CD8-positive, alpha-beta memory T cell (primary cell): ENCODE results near the gene CUL7. TPM values are rescaled to one million over a fixed set of nuclear protein-coding genes. Genes with fewer than 3 reads are reported as not detected.

Experiments used
- CTCF ChIA-PET: fragments of 350-600 bp; sonication (Branson Sonifier 250); formaldehyde crosslinking; loops from one replicate; lab custom pipeline; 2021; ENCODE audit warnings: antibody characterized with exemption; lab: Charles Lee
- POLR2A ChIA-PET: fragments of 350-600 bp; sonication (Branson Sonifier 250); formaldehyde crosslinking; loops from one replicate; lab custom pipeline; 2021; ENCODE audit warnings: antibody characterized with exemption; lab: Charles Lee
- DNase-seq, 5 donors: peaks; one replicate each; pipeline versions ENCODE4 v3.0.0 to v3.0.0-alpha.2; 2020 to 2022; ENCODE audit warnings: mixed read lengths in 1 of 5
- H3K27ac ChIP-seq: one replicate; pipeline ENCODE4 v1.7.0; 2013; ENCODE audit warnings: low read depth, mild to moderate bottlenecking, low read length, moderate library complexity
- H3K27me3 ChIP-seq: 2 replicates; pipeline ENCODE4 v1.7.0; 2013; ENCODE audit warnings: low read length, mild to moderate bottlenecking; ENCODE audit not compliant: insufficient read depth, poor library complexity, severe bottlenecking
- H3K36me3 ChIP-seq: 2 replicates; pipeline ENCODE4 v1.7.0; 2013; ENCODE audit warnings: mild to moderate bottlenecking, low read length, moderate library complexity; ENCODE audit not compliant: insufficient read depth
- H3K4me1 ChIP-seq: 2 replicates; pipeline ENCODE4 v1.7.0; 2013; ENCODE audit warnings: mild to moderate bottlenecking, low read length, moderate library complexity; ENCODE audit not compliant: insufficient read depth
- H3K4me3 ChIP-seq: 2 replicates; pipeline ENCODE4 v1.7.0; 2013; ENCODE audit warnings: mild to moderate bottlenecking, low read length
- H3K9me3 ChIP-seq: 2 replicates; pipeline ENCODE4 v1.7.0; 2013; ENCODE audit warnings: mild to moderate bottlenecking, low read length
- H3K27ac Mint-ChIP-seq, 8 donors: one replicate each; pipeline ENCODE4 v1.8.0; 2020 to 2021; ENCODE audit warnings: mixed read lengths in 8 of 8, mild to moderate bottlenecking in 6 of 8, inconsistent platforms in 3 of 8, moderate library complexity in 3 of 8
- H3K27me3 Mint-ChIP-seq, 2 donors: one replicate each; pipeline ENCODE4 v1.8.0; 2020 to 2021; ENCODE audit warnings: mixed read lengths in 2 of 2, mild to moderate bottlenecking in 1 of 2, moderate library complexity in 1 of 2
- H3K36me3 Mint-ChIP-seq, 3 donors: one replicate each; pipeline ENCODE4 v1.8.0; 2020 to 2021; ENCODE audit warnings: mixed read lengths in 3 of 3, inconsistent platforms in 1 of 3, mild to moderate bottlenecking in 1 of 3
- H3K4me1 Mint-ChIP-seq, 3 donors: one replicate each; pipeline ENCODE4 v1.8.0; 2020 to 2021; ENCODE audit warnings: mixed read lengths in 3 of 3, inconsistent platforms in 1 of 3, mild to moderate bottlenecking in 1 of 3
- H3K4me3 Mint-ChIP-seq, 7 donors: one replicate each; pipeline ENCODE4 v1.8.0; 2020 to 2021; ENCODE audit warnings: mixed read lengths in 7 of 7, mild to moderate bottlenecking in 6 of 7, moderate library complexity in 4 of 7, inconsistent platforms in 2 of 7
- H3K9me3 Mint-ChIP-seq, 5 donors: one replicate each; pipeline ENCODE4 v1.8.0; 2020 to 2022; ENCODE audit warnings: mixed read lengths in 5 of 5, mild to moderate bottlenecking in 3 of 5, moderate library complexity in 2 of 5, inconsistent platforms in 1 of 5
- polyA plus RNA-seq: library from polyadenylated mRNA; unstranded; fragments of 300-500 nt; fragmentation: Illumina TruSeq; gene quantifications from one replicate; pipeline ENCODE4 v1.2.3, GENCODE V29; 2021
- total RNA-seq, 2 experiments: library from RNA; stranded (reverse); gene quantifications; one replicate each; pipeline ENCODE4 v1.2.3, GENCODE V29; 2021

The CUL7 gene
- total and polyA plus RNA-seq, 3 experiments from 2014 or later, result 2.1 to 12.1 (median 11.7) TPM

DNA sequence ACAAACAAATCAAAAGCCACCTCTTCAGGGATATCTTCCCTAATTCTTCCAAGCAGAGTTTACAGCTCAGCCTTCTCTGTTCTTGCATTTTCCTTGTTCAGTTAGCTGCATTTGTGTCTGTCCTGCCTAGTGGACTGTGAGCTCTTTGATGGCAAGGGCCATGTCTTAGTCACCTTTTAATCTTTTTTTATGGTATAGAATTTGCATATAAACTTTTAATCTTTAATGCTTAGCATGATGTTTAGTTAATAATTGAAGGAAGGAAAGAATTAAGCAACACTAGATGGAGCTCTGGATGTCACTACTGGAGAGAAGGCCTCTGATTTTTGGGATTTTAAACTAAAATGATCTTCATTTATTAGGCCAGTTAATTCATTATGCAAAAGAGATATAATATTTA is 57.1 kb downstream of the CUL7 start:
- no peaks in the 10 kb centered on the region for H3K27me3 Mint-ChIP-seq
- H3K4me1 Mint-ChIP-seq, result peaks cover 10 to 22% (median 12%) of the 10 kb centered on the region in 3 donors
- H3K9me3 Mint-ChIP-seq, result no peaks in the 10 kb centered on the region
- ChIA-PET CTCF (interaction anchor here (1.2 to 1.9 kb wide), 2 partner anchors 17 to 147 kb away, joined by 3 to 5 read pairs; partner anchors contain the start of gene PEX6), POLR2A (no interaction called here)
- Histone ChIP-seq H3K27ac (no peak overlapping the region), H3K4me3 (no peak overlapping the region), H3K9me3 (no peaks in the 10 kb centered on the region), H3K27me3 (no peaks in the 10 kb centered on the region), H3K36me3 (peaks cover 3% of the 10 kb centered on the region), H3K4me1 (no peaks in the 10 kb centered on the region)
- H3K4me3 Mint-ChIP-seq, result no peak overlapping the region
- no peak for DNase-seq
- peak overlapping the region in 4 of 8 donors; percentile 1 to 45 (median 38) for H3K27ac Mint-ChIP-seq
- peaks cover 0 to 23% (median 2%) of the 10 kb centered on the region in 3 donors for H3K36me3 Mint-ChIP-seq

DNA sequence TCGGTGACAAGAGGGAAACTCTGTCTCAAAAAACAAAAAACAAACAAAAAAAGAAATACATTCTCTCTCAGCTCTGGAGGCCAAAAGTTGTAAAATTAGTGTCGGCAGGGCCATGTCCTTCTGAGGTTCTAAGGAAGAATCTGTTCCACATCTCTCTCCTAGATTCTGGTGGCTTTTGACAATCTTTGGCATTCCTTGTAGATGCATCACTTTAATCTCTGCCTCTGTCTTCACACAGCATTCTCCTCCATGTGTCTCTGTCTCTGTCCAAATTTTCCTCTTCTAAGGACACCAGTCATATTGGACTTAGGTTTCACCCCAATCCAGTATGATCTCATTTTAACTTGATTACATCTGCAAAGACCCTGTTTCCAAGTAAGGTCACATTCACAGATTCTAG is 60.2 kb downstream of the CUL7 start:
- H3K27ac Mint-ChIP-seq, result peak overlapping the region in 3 of 8 donors; percentile 2 to 71 (median 56)
- ChIA-PET CTCF (no interaction called here), POLR2A (no interaction called here)
- peaks cover 0 to 1% of the 10 kb centered on the region in 2 donors for H3K27me3 Mint-ChIP-seq
- Histone ChIP-seq H3K4me3 (no peak overlapping the region), H3K27me3 (no peaks in the 10 kb centered on the region), H3K4me1 (no peaks in the 10 kb centered on the region), H3K36me3 (peaks cover 10% of the 10 kb centered on the region), H3K9me3 (no peaks in the 10 kb centered on the region), H3K27ac (no peak overlapping the region)
- no peak for DNase-seq
- no peak overlapping the region for H3K4me3 Mint-ChIP-seq
- peaks cover 0 to 45% (median 2%) of the 10 kb centered on the region in 3 donors for H3K36me3 Mint-ChIP-seq
- no peaks in the 10 kb centered on the region for H3K9me3 Mint-ChIP-seq
- H3K4me1 Mint-ChIP-seq, result peaks cover 19 to 42% (median 19%) of the 10 kb centered on the region in 3 donors

- Histone ChIP-seq H3K27me3 (no peaks in the 10 kb centered on the region), H3K36me3 (peaks cover 15% of the 10 kb centered on the region), H3K4me1 (peaks cover 31% of the 10 kb centered on the region), H3K9me3 (no peaks in the 10 kb centered on the region), H3K4me3 (no peak overlapping the region), H3K27ac (no peak overlapping the region)
- peaks cover 0 to 2% of the 10 kb centered on the region in 2 donors for H3K27me3 Mint-ChIP-seq
- peak overlapping the region in 1 of 8 donors; percentile 34 for H3K27ac Mint-ChIP-seq
- CTCF ChIA-PET, result no interaction called here
- H3K9me3 Mint-ChIP-seq, result no peaks in the 10 kb centered on the region
- POLR2A ChIA-PET, result no interaction called here
- peaks cover 0 to 55% (median 2%) of the 10 kb centered on the region in 3 donors for H3K36me3 Mint-ChIP-seq
- DNase-seq, result no peak
- H3K4me3 Mint-ChIP-seq, result no peak overlapping the region
- peaks cover 47 to 69% (median 49%) of the 10 kb centered on the region in 3 donors for H3K4me1 Mint-ChIP-seq
Measured at GRCh38 chr6:42989923-42990322, 63.7 kb downstream of the CUL7 start.

DNA sequence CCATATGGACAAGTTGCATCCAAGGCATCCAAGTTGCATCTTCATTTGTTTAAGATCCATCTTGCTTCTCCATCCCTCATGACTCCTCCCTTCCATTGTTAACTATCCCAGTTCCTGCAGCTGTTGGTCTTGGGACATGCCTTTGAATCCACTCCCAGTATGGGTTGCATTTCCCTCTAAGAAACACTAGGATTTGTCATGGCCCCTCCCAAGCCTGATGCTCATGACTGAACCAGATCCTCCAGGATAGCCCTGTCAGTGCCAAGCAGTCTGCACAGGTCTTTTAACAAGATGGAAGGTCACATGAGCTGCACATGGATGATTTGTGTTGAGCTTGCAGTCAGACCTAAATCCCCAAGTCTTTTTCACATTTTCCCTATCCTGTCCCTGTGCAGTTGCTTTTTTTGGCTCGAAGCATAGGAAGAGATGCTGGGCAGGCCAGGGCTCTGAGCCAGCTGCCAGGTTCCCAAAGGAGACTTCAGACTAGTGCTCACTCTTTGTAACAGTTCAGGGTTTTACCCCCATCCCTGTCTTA is 65.1 kb downstream of the CUL7 start:
- no peaks in the 10 kb centered on the region for H3K27me3 ChIP-seq
- CTCF ChIA-PET, result interaction anchor here (1.1 kb wide), 1 partner anchor 22 kb away, joined by 3 read pairs; no protein-coding TSS in a partner anchor
- no peak for DNase-seq
- H3K36me3 Mint-ChIP-seq, result peaks cover 0 to 51% (median 2%) of the 10 kb centered on the region in 3 donors
- peaks cover 0 to 2% of the 10 kb centered on the region in 2 donors for H3K27me3 Mint-ChIP-seq
- peak overlapping the region in 2 of 7 donors; percentile 13 to 34 for H3K4me3 Mint-ChIP-seq
- no peak overlapping the region for H3K27ac ChIP-seq
- H3K4me1 Mint-ChIP-seq, result peaks cover 51 to 74% (median 55%) of the 10 kb centered on the region in 3 donors
- H3K36me3 ChIP-seq, result peaks cover 15% of the 10 kb centered on the region
- H3K4me3 ChIP-seq, result no peak overlapping the region
- POLR2A ChIA-PET, result interaction anchor here (0.7 kb wide), 1 partner anchor 15 kb away, joined by 3 read pairs; no protein-coding TSS in a partner anchor
- peaks cover 36% of the 10 kb centered on the region for H3K4me1 ChIP-seq
- H3K9me3 ChIP-seq, result no peaks in the 10 kb centered on the region
- H3K27ac Mint-ChIP-seq, result peak overlapping the region in 5 of 8 donors; percentile 12 to 96 (median 63)
- no peaks in the 10 kb centered on the region for H3K9me3 Mint-ChIP-seq

Other genes starting within 250 kb of the CUL7 start
- gene RPL7L1, start 174.2 kb downstream of the CUL7 start, total RNA-seq, result 100 to 1,000 TPM; 199 to 200 TPM
- 95.0 TPM for gene RPL7L1, start 174.2 kb downstream of the CUL7 start, polyA plus RNA-seq
- gene PTCRA, start 137.8 kb downstream of the CUL7 start, total RNA-seq, result not detected
- gene PTCRA, start 137.8 kb downstream of the CUL7 start, polyA plus RNA-seq, result not detected
- 10 to 100 TPM; 53.1 to 55.8 TPM for gene CNPY3, start 124.4 kb downstream of the CUL7 start, total RNA-seq
- gene CNPY3, start 124.4 kb downstream of the CUL7 start, polyA plus RNA-seq, result 122 TPM
- under 1 TPM; 0.39 to 0.51 TPM for gene GNMT, start 93.1 kb downstream of the CUL7 start, total RNA-seq
- gene GNMT, start 93.1 kb downstream of the CUL7 start, polyA plus RNA-seq, result not detected
- 10 to 100 TPM; 19.2 to 20.6 TPM for gene PEX6, start 74.7 kb downstream of the CUL7 start, total RNA-seq
- 14.6 TPM for gene PEX6, start 74.7 kb downstream of the CUL7 start, polyA plus RNA-seq
- gene PPP2R5D, start 69.3 kb downstream of the CUL7 start, total RNA-seq, result 10 to 100 TPM; 52.2 to 52.4 TPM
- 32.5 TPM for gene PPP2R5D, start 69.3 kb downstream of the CUL7 start, polyA plus RNA-seq
- gene MEA1, start 39.9 kb downstream of the CUL7 start, total RNA-seq, result 100 to 1,000 TPM; 102 to 108 TPM
- 84.8 TPM for gene MEA1, start 39.9 kb downstream of the CUL7 start, polyA plus RNA-seq
- gene KLHDC3, start 39.6 kb downstream of the CUL7 start, total RNA-seq, result 10 to 100 TPM; 73.5 to 74.1 TPM
- 90.7 TPM for gene KLHDC3, start 39.6 kb downstream of the CUL7 start, polyA plus RNA-seq
- 100 to 1,000 TPM; 114 to 120 TPM for gene RRP36, start 32.2 kb downstream of the CUL7 start, total RNA-seq
- gene RRP36, start 32.2 kb downstream of the CUL7 start, polyA plus RNA-seq, result 86.2 TPM
- gene MRPL2, start 5.6 kb upstream of the CUL7 start, total RNA-seq, result 10 to 100 TPM; 89.6 to 91.6 TPM
- gene MRPL2, start 5.6 kb upstream of the CUL7 start, polyA plus RNA-seq, result 47.5 TPM
- 10 to 100 TPM; 11.1 to 12.3 TPM for gene KLC4, start 5.8 kb upstream of the CUL7 start, total RNA-seq
- gene KLC4, start 5.8 kb upstream of the CUL7 start, polyA plus RNA-seq, result 11.6 TPM
- gene PTK7, start 22.5 kb upstream of the CUL7 start, total RNA-seq, result 1 to 10 TPM; 1.6 TPM
- gene PTK7, start 22.5 kb upstream of the CUL7 start, polyA plus RNA-seq, result 1.9 TPM
- gene SRF, start 117.4 kb upstream of the CUL7 start, total RNA-seq, result 10 to 100 TPM; 55.1 to 57.4 TPM
- 8.0 TPM for gene SRF, start 117.4 kb upstream of the CUL7 start, polyA plus RNA-seq
- 10 to 100 TPM; 35.3 to 38.3 TPM for gene CUL9, start 128.3 kb upstream of the CUL7 start, total RNA-seq
- gene CUL9, start 128.3 kb upstream of the CUL7 start, polyA plus RNA-seq, result 9.0 TPM
- 10 to 100 TPM; 68.2 to 68.3 TPM for gene DNPH1, start 175.6 kb upstream of the CUL7 start, total RNA-seq
- gene DNPH1, start 175.6 kb upstream of the CUL7 start, polyA plus RNA-seq, result 80.0 TPM
- gene TTBK1, start 189.6 kb upstream of the CUL7 start, total RNA-seq, result 1 to 10 TPM; 1.1 to 1.2 TPM
- gene TTBK1, start 189.6 kb upstream of the CUL7 start, polyA plus RNA-seq, result not detected
- not detected for gene SLC22A7, start 244.4 kb upstream of the CUL7 start, total RNA-seq
- not detected for gene SLC22A7, start 244.4 kb upstream of the CUL7 start, polyA plus RNA-seq